Osteocyte (in vitro differentiated cells): ENCODE measurements around the gene MAGEH1. TPM values are rescaled to one million over a fixed set of nuclear protein-coding genes. Genes with fewer than 3 reads are reported as not detected.

Source experiments
- DNase-seq: peaks from one replicate; pipeline ENCODE4 v3.0.0; 2021; ENCODE audit warnings: mixed read lengths; ENCODE audit not compliant: unreplicated experiment; ENCODE audit errors: extremely low spot score
- H3K27ac Mint-ChIP-seq: one replicate; pipeline ENCODE4 v1.8.0; 2021; ENCODE audit warnings: mild to moderate bottlenecking, mixed read lengths; ENCODE audit not compliant: unreplicated experiment
- H3K27me3 Mint-ChIP-seq: one replicate; pipeline ENCODE4 v1.8.0; 2021; ENCODE audit warnings: mixed read lengths; ENCODE audit not compliant: unreplicated experiment
- H3K36me3 Mint-ChIP-seq: one replicate; pipeline ENCODE4 v1.8.0; 2021; ENCODE audit warnings: mixed read lengths; ENCODE audit not compliant: unreplicated experiment
- H3K4me1 Mint-ChIP-seq: one replicate; pipeline ENCODE4 v1.8.0; 2021; ENCODE audit warnings: mixed read lengths; ENCODE audit not compliant: unreplicated experiment
- H3K4me3 Mint-ChIP-seq: one replicate; pipeline ENCODE4 v1.8.0; 2021; ENCODE audit warnings: mild to moderate bottlenecking, moderate library complexity, mixed read lengths; ENCODE audit not compliant: unreplicated experiment
- H3K9me3 Mint-ChIP-seq: one replicate; pipeline ENCODE4 v1.8.0; 2021; ENCODE audit warnings: mixed read lengths; ENCODE audit not compliant: unreplicated experiment
- CTCF ChIP-seq: fragments of 200-600 bp; sonication (generic); IDR thresholded peaks from 2 replicates; pipeline ENCODE4 v1.5.0; 2021; ENCODE audit warnings: antibody characterized with exemption, mild to moderate bottlenecking, moderate library complexity
- total RNA-seq: library from RNA; stranded (reverse); gene quantifications from 2 replicates; pipeline ENCODE4 v1.2.1, GENCODE V29; 2021

Gene MAGEH1
- total RNA-seq, 1 donor from 2014 or later = 10.0 TPM

- Mint-ChIP-seq H3K36me3 (no peaks in the 10 kb centered on the region), H3K9me3 (no peaks in the 10 kb centered on the region), H3K27me3 (no peaks in the 10 kb centered on the region), H3K4me3 (no peak overlapping the region), H3K4me1 (no peaks in the 10 kb centered on the region), H3K27ac (no peak overlapping the region)
- TF ChIP-seq CTCF = no peak
- DNase-seq = no peak
Measured at GRCh38 chrX:55484948-55485347, 33.0 kb downstream of the MAGEH1 start.

GRCh38 chrX:55486736-55487135, 34.8 kb downstream of the MAGEH1 start:
- DNase-seq = no peak
- Mint-ChIP-seq H3K36me3 (no peaks in the 10 kb centered on the region), H3K27ac (no peak overlapping the region), H3K4me1 (no peaks in the 10 kb centered on the region), H3K27me3 (no peaks in the 10 kb centered on the region), H3K9me3 (no peaks in the 10 kb centered on the region), H3K4me3 (no peak overlapping the region)
- TF ChIP-seq CTCF = no peak

- H3K4me1 Mint-ChIP-seq = no peaks in the 10 kb centered on the region
- H3K27ac Mint-ChIP-seq = no peak overlapping the region
- H3K4me3 Mint-ChIP-seq = no peak overlapping the region
- H3K27me3 Mint-ChIP-seq = no peaks in the 10 kb centered on the region
- DNase-seq = peak; percentile 64
- no peaks in the 10 kb centered on the region for H3K36me3 Mint-ChIP-seq
- TF ChIP-seq CTCF = no peak
- H3K9me3 Mint-ChIP-seq = no peaks in the 10 kb centered on the region
Measured at GRCh38 chrX:55487143-55487542, 35.2 kb downstream of the MAGEH1 start.

GRCh38 chrX:55488006-55488592, 36.2 kb downstream of the MAGEH1 start:
- Mint-ChIP-seq H3K36me3 (no peaks in the 10 kb centered on the region), H3K9me3 (no peaks in the 10 kb centered on the region), H3K27me3 (no peaks in the 10 kb centered on the region), H3K27ac (no peak overlapping the region), H3K4me3 (peak overlapping the region; percentile 58), H3K4me1 (no peaks in the 10 kb centered on the region)
- no peak for TF ChIP-seq CTCF
- DNase-seq = no peak

GRCh38 chrX:55488593-55489313, 36.8 kb downstream of the MAGEH1 start:
- Mint-ChIP-seq H3K36me3 (no peaks in the 10 kb centered on the region), H3K27ac (peak overlapping the region; percentile 88), H3K4me1 (no peaks in the 10 kb centered on the region), H3K9me3 (no peaks in the 10 kb centered on the region), H3K4me3 (peak overlapping the region; percentile 88), H3K27me3 (no peaks in the 10 kb centered on the region)
- peak; percentile 84 for DNase-seq
- TF ChIP-seq CTCF = no peak
